Measurements from ENCODE around the gene CDH13.

DNA sequence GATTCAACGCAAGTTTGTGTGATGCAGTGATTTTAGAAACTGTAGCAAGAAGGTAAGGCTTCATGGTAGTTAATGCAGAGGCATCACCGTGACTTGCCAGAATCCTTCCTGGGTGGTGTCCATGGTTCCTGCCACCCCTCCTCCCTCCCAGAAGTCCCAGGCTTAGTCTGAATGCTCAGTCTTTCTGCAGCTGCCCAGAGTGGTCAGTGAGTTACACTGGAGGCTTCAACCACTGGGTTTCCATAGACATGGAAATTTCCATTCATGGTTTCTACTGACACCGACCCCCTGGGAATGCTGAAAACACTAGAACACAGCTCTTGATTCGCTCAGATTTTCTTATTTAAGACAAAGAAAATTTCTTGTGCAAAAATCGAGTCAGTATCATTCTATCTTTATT, 1021.6 kb downstream of the CDH13 start:
- TF ChIP-seq, protein P1, sequence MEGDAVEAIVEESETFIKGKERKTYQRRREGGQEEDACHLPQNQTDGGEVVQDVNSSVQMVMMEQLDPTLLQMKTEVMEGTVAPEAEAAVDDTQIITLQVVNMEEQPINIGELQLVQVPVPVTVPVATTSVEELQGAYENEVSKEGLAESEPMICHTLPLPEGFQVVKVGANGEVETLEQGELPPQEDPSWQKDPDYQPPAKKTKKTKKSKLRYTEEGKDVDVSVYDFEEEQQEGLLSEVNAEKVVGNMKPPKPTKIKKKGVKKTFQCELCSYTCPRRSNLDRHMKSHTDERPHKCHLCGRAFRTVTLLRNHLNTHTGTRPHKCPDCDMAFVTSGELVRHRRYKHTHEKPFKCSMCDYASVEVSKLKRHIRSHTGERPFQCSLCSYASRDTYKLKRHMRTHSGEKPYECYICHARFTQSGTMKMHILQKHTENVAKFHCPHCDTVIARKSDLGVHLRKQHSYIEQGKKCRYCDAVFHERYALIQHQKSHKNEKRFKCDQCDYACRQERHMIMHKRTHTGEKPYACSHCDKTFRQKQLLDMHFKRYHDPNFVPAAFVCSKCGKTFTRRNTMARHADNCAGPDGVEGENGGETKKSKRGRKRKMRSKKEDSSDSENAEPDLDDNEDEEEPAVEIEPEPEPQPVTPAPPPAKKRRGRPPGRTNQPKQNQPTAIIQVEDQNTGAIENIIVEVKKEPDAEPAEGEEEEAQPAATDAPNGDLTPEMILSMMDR (IDR thresholded peaks at IDR 0.05; ENCODE audit: low read length): no peak
- no peak for TF ChIP-seq EZH2 (optimal IDR thresholded peaks at IDR 0.05; ENCODE audit: low read depth, low read length)
